GM12865 (cell line): Measurements from ENCODE around the gene SARS1.

Experiments used
- DNase-seq: peaks from one replicate; pipeline ENCODE4 v3.0.0; 2010; ENCODE audit warnings: low read depth
- H3K4me3 ChIP-seq: 2 replicates; pipeline ENCODE4 v1.5.1; 2011; ENCODE audit warnings: mild to moderate bottlenecking, low read depth, low read length, control low read depth
- CTCF ChIP-seq: IDR thresholded peaks from 2 replicates; pipeline ENCODE4 v1.5.1; 2011; ENCODE audit warnings: low read length, control low read depth, low read depth, inconsistent platforms; ENCODE audit not compliant: insufficient read depth; ENCODE audit errors: missing control alignments

Gene SARS1

GRCh38 chr1:109269212-109269980, 55.7 kb downstream of the SARS1 start:
- no peak for DNase-seq
- H3K4me3 ChIP-seq: no peak overlapping the region
- TF ChIP-seq CTCF: no peak

- H3K4me3 ChIP-seq: no peak overlapping the region
- no peak for DNase-seq
- no peak for TF ChIP-seq CTCF
These were observed 56.4 kb downstream of the SARS1 start for GRCh38 chr1:109269981-109270622.

- no peak overlapping the region for H3K4me3 ChIP-seq
- DNase-seq: no peak
- TF ChIP-seq CTCF: no peak
These were observed 57.1 kb downstream of the SARS1 start for GRCh38 chr1:109270623-109271317.

- no peak for DNase-seq
- no peak for TF ChIP-seq CTCF
- H3K4me3 ChIP-seq: no peak overlapping the region
These were observed 57.7 kb downstream of the SARS1 start for GRCh38 chr1:109271458-109271857.

- no peak overlapping the region for H3K4me3 ChIP-seq
- no peak for DNase-seq
- TF ChIP-seq CTCF: no peak
These were observed 58.5 kb downstream of the SARS1 start for GRCh38 chr1:109272021-109272799.

- no peak for TF ChIP-seq CTCF
- DNase-seq: no peak
- H3K4me3 ChIP-seq: no peak overlapping the region
These were observed 59.3 kb downstream of the SARS1 start for GRCh38 chr1:109272831-109273547.
